Activated T-cell treated with anti-CD3 and anti-CD28 coated beads, Interleukin-2, amount 50 U/mL, for 48 hours (primary cell): ENCODE data around the gene SEMA3A.
A peak's percentile ranks its signal among the peaks of the same experiment; 100 is the strongest.

Source experiments
- DNase-seq, 2 experiments: peaks; one replicate each; pipeline ENCODE4 v3.0.0-alpha.2; 2020

Gene SEMA3A

GRCh38 chr7:84002348-84002747, 192.2 kb downstream of the SEMA3A start:
- DNase-seq, result no peak

- DNase-seq, result no peak
Observed at GRCh38 chr7:83996879-83997278, 197.7 kb downstream of the SEMA3A start.

GRCh38 chr7:83987764-83988163, 206.8 kb downstream of the SEMA3A start:
- DNase-seq, result no peak

GRCh38 chr7:83985821-83986220, 208.8 kb downstream of the SEMA3A start:
- no peak for DNase-seq

DNA sequence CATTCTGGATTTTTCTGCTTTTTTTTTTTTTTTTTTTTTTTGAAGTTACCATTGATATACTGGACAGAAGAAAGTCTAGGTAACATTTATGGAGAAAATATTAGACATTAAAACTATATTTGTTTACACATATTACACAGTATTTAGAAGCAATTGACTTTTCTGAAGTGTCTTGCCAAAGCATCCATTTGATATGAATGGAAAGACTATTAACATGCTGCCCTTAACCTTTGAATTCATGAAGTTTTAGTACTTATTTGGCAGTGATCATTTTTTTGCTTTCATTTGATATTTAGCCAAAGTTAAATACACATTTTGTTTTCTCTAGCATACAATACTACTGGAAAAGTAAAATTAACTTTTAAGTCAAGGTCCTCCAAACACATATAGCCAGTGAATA, 210.0 kb downstream of the SEMA3A start:
- DNase-seq, result no peak

- no peak for DNase-seq
Observed at GRCh38 chr7:83984076-83984475, 210.5 kb downstream of the SEMA3A start.

GRCh38 chr7:83983606-83984005, 211.0 kb downstream of the SEMA3A start:
- no peak for DNase-seq

DNA sequence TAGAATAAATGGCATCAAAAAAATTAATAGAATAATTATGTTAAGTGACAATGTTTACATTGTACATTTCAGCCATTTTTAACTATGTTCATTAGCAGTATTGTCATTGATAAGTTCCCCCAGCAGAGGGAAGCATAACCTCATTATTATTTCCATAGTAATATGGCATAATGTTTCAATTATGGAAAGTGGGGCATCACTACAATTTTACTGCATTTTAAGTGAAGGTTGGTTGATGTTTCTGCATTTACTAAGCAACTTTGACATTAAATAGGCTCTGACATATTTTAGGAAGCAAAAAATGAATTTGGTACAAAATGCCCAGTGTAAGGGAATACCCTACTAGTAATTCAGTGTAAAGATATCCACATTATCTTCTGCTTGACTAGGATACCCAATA, 218.3 kb downstream of the SEMA3A start:
- DNase-seq, result no peak

- DNase-seq, result no peak
Observed at GRCh38 chr7:83970081-83970480, 224.5 kb downstream of the SEMA3A start.

GRCh38 chr7:83964318-83964717, 230.3 kb downstream of the SEMA3A start:
- DNase-seq, result no peak

DNA sequence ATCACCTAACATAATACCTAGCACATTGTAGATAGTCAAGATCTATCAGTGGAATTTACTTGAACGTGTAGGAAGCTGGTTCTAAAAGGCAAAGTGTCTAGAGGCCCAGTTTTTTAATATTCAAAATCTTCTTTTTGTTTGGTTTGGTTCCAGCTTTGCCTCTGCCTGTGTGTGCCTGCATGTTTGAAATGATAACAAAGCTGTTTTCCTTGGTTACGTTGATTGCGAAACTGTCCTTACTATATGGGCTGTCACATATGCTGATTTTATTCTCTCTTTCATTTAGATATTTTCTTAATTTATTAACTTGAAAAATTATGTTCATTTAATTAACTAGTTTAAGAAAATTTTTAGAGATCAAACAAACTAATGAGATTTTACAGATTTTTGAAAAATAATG, 237.3 kb downstream of the SEMA3A start:
- no peak for DNase-seq

DNA sequence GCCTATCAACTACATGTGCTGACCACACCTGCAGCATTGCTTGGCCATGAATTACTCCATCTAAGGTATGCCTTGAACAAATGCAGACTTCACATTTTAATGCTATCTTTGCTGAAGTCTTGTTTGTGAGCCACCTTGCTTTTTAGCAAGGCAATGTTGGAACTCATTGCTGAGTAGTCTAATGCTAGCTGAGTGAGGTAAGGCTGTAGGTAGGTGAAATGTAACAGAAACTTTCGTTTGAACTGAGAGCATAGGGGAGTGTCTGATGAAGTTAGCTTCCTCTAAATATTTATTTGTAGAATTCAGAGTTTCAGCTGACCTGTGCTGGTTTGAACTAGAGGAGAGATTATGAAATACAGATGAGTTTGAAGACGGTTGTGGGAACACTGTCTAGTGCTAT, 238.5 kb downstream of the SEMA3A start:
- no peak for DNase-seq

DNA sequence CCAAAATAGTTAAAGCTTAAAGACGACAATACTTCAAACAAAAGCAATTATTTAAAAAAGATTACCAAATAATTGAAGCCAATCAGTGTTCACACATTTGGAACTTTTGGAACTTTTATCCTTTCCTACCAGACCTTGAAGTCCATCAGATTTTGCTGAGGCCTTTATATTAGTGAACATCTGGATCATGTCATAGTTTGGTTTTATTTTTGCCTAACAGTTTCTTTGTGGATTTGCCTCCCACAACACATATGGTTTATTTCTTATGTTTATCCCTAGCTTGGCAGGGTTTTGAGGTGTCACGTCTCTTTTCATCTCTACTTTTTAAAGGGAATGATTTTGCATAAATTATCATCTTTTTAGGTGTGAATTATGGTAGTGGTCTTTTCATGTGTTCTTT, 242.4 kb downstream of the SEMA3A start:
- no peak for DNase-seq

GRCh38 chr7:83947260-83947659, 247.3 kb downstream of the SEMA3A start:
- DNase-seq, result no peak

GRCh38 chr7:83946801-83947200, 247.8 kb downstream of the SEMA3A start:
- DNase-seq, result no peak

DNA sequence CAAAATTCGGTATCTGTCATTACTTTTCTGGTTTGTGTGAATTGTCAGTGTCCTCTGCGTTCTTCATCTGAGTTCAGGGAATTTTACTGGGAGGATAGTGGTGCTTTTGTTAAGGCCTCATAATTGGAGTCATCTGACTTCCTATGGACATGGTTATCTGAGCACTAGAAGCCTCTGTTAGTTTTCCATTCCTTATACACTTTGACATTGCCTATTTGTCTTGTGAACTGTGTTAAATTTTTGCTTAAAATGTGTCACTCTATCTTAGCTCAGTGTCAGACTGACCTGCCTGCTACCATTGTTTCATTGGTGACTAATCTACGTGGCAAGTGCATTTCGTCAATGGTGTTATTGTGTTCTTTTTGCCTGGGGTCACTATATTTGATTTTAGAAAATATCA, 253.3 kb downstream of the SEMA3A start:
- no peak for DNase-seq

- no peak for DNase-seq
Observed at GRCh38 chr7:83937930-83938329, 256.7 kb downstream of the SEMA3A start.

DNA sequence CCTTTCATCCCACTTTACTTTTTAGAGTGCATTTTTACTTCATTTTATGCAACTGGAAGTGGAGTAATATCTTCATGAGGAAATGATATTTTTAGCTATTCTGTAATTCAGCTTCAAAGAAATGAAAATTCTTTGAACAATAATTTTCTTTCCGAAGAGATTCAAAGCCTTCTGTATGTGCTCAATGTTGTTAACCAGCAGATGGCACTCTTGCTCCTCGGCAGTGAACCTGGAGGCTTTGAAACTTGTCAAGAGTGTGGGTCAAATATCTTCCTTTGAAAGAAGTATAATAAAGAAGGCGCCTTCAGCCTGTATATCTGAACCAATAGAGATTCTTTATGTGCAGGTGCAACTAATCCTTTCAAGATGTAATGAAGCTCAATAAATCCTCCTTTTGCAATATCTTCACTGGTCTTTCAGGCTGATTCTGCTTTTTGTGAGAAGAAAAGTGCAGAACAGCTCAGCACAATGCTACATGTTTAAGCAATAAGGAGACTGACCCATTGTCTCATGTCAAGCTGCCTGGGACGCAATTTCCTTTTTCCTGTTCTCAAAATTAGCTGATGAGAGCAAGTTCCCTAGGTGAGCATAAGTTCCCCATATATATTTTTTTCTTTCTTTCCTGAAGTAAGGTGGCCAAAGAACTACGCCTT, 258.4 kb downstream of the SEMA3A start:
- peak; percentile 43 to 50 for DNase-seq

DNA sequence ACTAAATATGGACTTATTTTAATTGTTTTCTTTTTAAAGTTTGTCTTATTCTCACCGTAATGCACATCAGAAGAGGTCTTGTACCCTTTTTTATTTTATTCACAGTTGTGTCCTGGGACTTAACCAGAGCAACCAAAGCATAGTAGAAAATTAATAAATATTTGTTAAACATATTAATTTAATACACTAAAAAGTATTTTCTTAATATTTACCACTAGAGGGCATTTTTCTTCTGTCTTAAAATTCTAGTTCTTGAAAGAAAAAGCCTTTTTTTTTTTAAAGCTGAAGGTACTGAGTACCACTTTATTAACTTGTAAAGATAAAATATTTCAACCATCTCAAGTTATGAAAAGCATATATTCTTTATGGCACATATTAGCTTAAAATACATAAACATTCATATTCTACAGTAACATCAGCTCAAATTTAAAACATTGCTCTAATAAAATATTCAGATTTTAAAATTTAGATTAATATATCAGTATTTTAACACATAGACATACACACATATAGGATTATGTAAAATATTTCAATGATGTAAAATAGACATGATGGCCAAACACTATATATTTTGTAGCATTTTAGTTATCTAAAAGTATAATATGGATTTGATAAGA, 260.4 kb downstream of the SEMA3A start:
- DNase-seq, result no peak

DNA sequence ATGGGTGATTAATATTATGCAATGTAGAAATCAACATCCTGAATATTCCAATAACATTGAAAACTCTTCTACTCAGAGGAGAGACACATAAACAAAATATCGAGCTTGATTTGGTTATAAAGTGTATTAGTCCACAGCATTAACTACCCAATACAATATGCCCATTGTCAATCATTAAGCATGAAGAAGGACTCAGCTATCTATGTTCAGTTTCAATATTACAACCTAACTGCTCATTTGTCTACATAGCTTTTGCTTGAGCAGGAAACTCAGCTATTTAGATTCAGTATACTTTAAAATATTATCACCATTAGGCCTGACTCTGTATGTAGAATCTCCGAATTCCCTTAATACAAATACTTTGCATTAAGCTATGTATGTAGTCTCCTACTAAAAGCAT, 262.6 kb downstream of the SEMA3A start:
- DNase-seq, result no peak

- no peak for DNase-seq
Observed at GRCh38 chr7:83930262-83930661, 264.3 kb downstream of the SEMA3A start.

- DNase-seq, result no peak
Observed at GRCh38 chr7:83925860-83926259, 268.7 kb downstream of the SEMA3A start.

DNA sequence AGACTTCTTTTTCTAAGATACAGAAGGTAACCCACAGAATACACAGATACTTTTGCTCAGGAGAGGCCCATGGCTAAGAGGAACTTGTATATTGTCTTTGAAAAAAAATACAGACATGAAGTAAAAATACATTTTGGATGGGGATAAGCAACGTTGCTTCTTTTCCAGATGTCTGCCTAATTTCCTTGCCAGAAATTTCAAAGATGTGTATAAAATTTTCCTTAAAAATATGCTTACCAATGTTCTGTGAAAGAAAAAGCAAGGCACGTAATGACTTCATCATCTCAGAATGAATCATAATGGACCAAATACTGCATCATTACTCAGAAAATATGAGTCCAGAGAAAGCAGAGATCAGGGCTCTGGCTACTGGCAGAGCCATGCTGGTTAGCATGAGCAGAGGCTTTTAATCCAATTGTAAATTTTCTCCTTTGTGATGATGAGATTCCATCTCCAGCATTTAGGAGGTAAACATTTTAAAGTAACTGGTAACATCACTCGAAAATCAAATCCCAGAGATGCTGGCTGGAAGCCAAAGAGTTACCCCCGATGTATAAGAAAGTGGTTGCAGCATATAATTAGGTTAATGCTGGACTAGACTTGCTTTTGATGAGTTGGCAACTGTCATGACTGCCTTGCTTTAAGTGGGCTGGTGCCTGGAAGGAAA, 272.5 kb downstream of the SEMA3A start:
- DNase-seq, result no peak

DNA sequence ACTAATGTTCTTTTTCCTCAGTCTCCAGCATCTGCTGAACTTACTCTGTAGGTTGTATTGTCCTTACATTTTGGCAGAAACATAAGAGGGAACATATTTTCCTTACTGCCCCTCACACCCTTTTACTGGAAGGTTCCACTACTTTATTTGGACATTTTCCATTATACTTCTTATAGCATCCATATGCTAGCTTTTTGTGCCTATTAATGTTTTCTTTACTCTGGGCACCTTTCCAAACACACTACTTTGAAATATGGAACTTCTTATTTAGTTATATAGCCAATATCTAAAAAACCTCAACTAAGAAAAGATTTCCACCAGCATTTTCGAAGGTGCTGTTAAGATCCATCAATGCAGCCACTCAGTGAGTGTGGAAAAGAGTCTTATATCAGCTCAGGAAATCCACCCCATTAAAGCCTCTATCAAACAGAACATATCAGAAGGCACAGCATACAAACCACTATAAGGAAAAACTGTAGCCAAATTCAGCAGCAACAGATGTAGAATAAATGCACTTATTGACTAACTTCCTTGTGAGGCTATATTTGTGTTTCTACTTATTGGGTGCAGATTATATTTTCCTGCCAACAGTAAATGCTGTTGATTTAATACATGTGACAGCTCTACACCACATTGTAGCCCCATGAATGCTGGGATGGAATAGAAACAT, 273.2 kb downstream of the SEMA3A start:
- no peak for DNase-seq
